ENCODE measurements around the gene TPRKB. TPM values are rescaled to one million over a fixed set of nuclear protein-coding genes. Genes with fewer than 3 reads are reported as not detected.
"Not testable (repeated sequence)": the region's sequence is repeated elsewhere in the genome, so short reads cannot be mapped to it uniquely, and the experiment has no call there.

The TPRKB gene
- total RNA-seq, 4 donors from 2014 or later, result 16.2 to 25.7 (median 19.7) TPM

DNA sequence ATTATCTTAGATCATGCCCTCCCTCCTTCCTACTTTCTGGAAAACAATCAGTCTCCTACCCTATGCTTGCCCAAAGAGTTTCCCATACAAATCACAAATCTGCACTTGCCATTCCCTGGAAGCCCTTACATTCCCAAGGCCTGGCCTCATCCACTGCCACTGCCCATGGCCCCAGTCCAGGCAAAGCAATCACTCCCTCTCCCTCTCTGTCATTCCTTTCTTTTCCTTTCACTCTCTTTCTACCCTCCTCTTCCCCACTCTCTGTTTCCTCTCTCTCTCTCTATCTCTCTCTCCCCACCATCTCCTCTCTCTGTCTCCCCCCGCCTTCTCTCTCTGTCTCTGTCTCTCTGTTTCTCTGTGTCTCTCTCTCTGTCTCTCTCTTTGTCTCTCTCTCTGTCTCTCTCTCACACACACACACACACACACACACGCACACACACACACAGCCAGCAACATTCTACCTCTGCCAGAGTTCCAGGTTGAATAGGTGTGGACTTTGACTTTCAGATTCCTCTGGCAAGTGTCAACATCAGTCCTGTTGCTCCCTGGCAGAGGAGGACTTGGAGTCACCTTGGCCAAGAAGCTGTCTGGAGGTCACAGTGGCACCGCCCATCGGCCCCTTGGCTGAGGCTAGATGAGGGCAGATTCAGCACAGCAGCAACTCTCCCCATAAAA lies 51.2 kb downstream of the TPRKB start:
- Histone ChIP-seq H3K36me3 (no peaks in the 10 kb centered on the region), H3K27me3 (no peaks in the 10 kb centered on the region), H3K4me3 (replicated peaks in 1 of 3) (no peak overlapping the region), H3K9me3 (no peaks in the 10 kb centered on the region), H3K4me1 (no peaks in the 10 kb centered on the region), H3K27ac (no peak overlapping the region)
- 85 to 90% methylated on average over 4 of the region's 4 CpGs for WGBS, 2 donors
- intact Hi-C loops (cut with DNase I), result no loop called here
- DNase-seq, result no peak
- TF ChIP-seq, protein P1, sequence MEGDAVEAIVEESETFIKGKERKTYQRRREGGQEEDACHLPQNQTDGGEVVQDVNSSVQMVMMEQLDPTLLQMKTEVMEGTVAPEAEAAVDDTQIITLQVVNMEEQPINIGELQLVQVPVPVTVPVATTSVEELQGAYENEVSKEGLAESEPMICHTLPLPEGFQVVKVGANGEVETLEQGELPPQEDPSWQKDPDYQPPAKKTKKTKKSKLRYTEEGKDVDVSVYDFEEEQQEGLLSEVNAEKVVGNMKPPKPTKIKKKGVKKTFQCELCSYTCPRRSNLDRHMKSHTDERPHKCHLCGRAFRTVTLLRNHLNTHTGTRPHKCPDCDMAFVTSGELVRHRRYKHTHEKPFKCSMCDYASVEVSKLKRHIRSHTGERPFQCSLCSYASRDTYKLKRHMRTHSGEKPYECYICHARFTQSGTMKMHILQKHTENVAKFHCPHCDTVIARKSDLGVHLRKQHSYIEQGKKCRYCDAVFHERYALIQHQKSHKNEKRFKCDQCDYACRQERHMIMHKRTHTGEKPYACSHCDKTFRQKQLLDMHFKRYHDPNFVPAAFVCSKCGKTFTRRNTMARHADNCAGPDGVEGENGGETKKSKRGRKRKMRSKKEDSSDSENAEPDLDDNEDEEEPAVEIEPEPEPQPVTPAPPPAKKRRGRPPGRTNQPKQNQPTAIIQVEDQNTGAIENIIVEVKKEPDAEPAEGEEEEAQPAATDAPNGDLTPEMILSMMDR (IDR thresholded peaks at IDR 0.05), result no peak
- TF ChIP-seq POLR2A (IDR thresholded peaks at IDR 0.05), result no peak

DNA sequence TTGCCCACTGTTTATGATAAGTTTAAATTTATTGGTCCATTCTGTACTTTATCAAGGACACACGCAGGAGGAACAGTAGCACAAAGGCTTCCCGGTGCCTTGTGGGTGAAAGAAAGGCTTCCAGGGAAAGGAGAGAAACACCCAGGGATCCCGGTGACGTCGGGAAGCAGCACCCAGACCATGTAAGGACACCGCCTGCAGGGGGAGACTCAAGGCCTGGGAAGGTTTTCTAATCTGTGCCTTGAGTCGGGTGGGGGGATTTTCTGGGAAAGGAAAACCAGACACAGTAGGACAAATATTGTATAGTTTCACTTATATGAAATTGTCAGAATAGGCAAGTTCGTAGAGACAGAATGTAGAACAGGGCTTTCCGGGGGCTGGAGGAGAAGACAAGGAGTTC lies 52.2 kb downstream of the TPRKB start:
- 58 to 60% methylated on average over 9 of the region's 9 CpGs for WGBS, 2 donors
- H3K4me1 ChIP-seq; H3K36me3 ChIP-seq; H3K4me3 ChIP-seq (replicated peaks in 1 of 3); H3K9me3 ChIP-seq; H3K27ac ChIP-seq; H3K27me3 ChIP-seq; intact Hi-C loops (cut with DNase I); DNase-seq: not testable (repeated sequence)

DNA sequence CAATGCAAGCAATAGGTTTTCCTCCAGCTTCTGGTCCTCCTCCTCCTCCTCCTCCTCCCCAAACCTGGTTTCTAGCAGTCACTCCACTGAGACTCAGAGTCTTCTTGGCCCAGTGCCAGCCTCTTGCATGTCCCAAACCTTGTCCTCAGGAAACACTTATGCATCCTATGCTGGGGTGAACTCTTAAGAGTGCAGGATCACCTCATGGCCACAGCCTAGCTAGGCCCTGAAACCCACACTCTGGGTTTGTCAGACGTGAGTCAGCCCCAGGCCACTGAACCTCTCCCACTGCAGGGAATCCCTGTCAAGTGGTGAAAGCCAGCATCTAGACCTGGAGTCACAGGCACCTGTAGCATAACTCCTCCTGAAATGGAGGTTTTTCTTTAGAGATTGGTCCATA lies 52.8 kb downstream of the TPRKB start:
- H3K9me3 ChIP-seq; H3K27me3 ChIP-seq; DNase-seq; H3K4me3 ChIP-seq (replicated peaks in 1 of 3); intact Hi-C loops (cut with DNase I); H3K4me1 ChIP-seq; H3K27ac ChIP-seq; H3K36me3 ChIP-seq: not testable (repeated sequence)
- WGBS, 2 donors, result 100% methylated on average over 1 of the region's 1 CpG; no CpG with 5 or more reads in 1 of the 2 donors

DNA sequence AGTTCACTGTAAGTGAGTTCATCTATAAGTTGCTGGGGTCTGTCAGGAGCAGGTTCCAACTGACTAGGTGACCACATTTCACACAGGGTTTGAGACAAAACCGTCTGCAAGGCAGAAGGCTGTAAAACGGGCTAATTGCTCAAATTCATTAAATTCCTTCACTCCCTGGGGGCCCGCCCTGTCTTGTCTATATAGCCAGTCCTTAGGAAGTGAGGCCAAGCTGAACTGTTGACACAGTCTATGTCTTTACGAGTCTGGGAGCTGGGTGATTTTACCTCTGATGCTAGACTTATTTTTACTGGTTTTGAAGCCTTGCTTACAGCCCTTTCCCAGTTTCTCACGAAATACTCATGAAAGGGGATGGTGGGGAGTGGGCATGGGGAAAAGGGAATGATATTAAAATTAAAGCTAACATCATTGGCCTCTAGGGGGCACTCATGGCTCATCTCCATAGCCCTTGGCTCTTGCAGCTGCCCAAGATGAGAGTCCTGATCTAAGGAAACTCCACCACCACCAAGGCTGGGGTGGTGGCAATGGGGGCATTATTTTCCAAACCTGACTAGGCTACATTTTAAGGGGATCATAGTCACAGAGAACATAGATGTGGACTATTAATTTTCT lies 57.1 kb downstream of the TPRKB start:
- H3K4me3 ChIP-seq (replicated peaks in 1 of 3); H3K4me1 ChIP-seq; H3K9me3 ChIP-seq; DNase-seq; intact Hi-C loops (cut with DNase I); H3K36me3 ChIP-seq; H3K27ac ChIP-seq; H3K27me3 ChIP-seq: not testable (repeated sequence)
- 27 to 31% methylated on average over 5 of the region's 5 CpGs for WGBS, 2 donors
- TF ChIP-seq, protein P1 (IDR thresholded peaks at IDR 0.05), result peak in 1 of 6 experiments; percentile 16

Other genes starting within 250 kb of the TPRKB start
- gene NAT8, start 94.9 kb downstream of the TPRKB start, total RNA-seq, result not detected
- gene DUSP11, start 42.8 kb upstream of the TPRKB start, total RNA-seq, result 10 to 100 TPM; 22.2 to 40.0 (median 31.0) TPM
- not detected for gene C2orf78, start 46.8 kb upstream of the TPRKB start, total RNA-seq
- gene STAMBP, start 91.6 kb upstream of the TPRKB start, total RNA-seq, result 10 to 100 TPM; 31.9 to 45.2 (median 36.6) TPM
- 10 to 100 TPM in 1 of 4 donors, 1 to 10 TPM in 3; 1.5 to 24.4 (median 2.3) TPM for gene ACTG2, start 155.7 kb upstream of the TPRKB start, total RNA-seq
- 10 to 100 TPM; 41.8 to 65.8 (median 46.9) TPM for gene DGUOK, start 189.5 kb upstream of the TPRKB start, total RNA-seq
- gene TET3, start 247.6 kb upstream of the TPRKB start, total RNA-seq, result 10 to 100 TPM in 1 of 4 donors, 1 to 10 TPM in 3; 6.4 to 10.8 (median 7.5) TPM